ENCODE results near the gene KCTD3.

The KCTD3 gene

GRCh38 chr1:215606564-215607168, 39.6 kb downstream of the KCTD3 start:
- DNase-seq = no peak

- DNase-seq = no peak
Observed at GRCh38 chr1:215607412-215607811, 40.3 kb downstream of the KCTD3 start.

GRCh38 chr1:215608646-215609045, 41.5 kb downstream of the KCTD3 start:
- no peak for DNase-seq

DNA sequence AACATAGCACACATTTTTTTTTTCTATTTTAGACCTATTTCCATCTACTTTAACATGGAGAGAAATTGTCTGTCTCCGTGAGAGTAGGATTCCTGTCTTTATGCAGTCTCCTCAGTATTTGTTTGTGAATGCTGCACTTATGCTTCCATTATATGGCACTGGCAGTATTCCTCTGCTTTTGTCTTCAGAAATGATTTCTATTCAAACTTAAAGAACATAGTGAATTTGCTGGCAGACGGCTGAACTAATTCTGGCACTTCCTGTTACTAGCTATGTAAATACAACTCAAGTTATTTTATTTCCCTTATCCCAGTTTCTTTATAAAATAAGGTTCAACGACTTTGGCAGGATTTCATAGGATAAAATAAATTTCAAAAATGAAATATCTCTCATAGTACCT, 45.3 kb downstream of the KCTD3 start:
- DNase-seq = no peak

GRCh38 chr1:215617979-215618378, 50.9 kb downstream of the KCTD3 start:
- no peak for DNase-seq

DNA sequence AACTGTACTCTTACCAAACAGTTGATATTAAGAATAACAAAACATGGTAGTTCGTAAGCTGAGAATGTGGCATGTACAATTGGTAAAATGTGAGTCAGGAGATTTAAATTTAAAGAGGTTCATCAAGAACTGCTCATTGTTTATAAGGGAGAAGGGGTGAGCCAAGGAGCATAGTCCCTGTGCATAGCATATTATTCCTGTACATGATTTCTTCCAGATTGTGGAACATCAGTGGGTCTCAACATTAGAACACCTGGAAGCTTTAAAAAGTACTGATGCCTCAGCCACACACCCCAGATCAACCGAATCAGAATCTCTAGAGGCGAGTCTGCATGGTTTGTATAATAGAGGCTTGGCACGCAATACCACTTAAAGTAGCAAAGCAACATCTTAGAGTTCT, 56.1 kb downstream of the KCTD3 start:
- DNase-seq = no peak

- DNase-seq = no peak
Observed at GRCh38 chr1:215625949-215626348, 58.8 kb downstream of the KCTD3 start.

- DNase-seq = no peak
Observed at GRCh38 chr1:215631040-215631439, 63.9 kb downstream of the KCTD3 start.

- DNase-seq = peak in 1 of 14 donors; percentile 19
Observed at GRCh38 chr1:215631489-215631888, 64.4 kb downstream of the KCTD3 start.

GRCh38 chr1:215635827-215636226, 68.7 kb downstream of the KCTD3 start:
- DNase-seq = no peak

DNA sequence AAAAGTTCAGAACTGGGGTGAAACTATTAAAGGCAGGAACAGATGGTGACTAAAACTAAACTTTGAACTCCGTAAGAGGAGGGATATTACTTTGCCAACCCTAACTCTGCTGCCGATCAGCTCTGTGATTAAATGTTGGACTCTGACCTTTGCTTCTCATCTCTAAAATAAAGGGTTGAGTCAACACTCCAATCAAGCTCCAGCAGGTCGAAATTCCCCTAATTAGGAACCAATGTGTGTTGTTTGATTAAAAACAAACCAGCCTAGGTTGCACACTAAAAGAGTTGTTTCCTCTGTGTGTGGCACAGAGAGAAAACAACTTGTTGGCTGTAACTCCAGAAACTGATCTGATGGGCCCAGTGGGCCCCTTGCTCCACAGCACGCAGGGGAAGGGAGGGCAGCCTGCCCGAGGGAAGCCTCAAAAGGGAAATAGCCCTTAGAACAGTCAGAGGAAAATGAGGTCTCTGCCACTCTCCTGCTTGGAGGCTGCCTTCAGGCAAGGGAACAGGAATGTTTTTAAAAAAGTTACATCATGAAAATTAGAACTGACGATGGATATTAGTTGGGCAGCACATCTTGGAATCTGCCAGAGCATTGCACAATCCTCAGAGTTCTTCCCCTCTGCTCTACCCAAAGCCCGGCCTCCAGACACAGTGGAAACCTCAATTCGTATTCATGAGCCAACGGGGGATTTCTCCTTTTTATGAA, 69.3 kb downstream of the KCTD3 start:
- no peak for DNase-seq

- peak in 8 of 14 donors; percentile 4 to 54 (median 24) for DNase-seq
Observed at GRCh38 chr1:215637041-215637573, 70.0 kb downstream of the KCTD3 start.

DNA sequence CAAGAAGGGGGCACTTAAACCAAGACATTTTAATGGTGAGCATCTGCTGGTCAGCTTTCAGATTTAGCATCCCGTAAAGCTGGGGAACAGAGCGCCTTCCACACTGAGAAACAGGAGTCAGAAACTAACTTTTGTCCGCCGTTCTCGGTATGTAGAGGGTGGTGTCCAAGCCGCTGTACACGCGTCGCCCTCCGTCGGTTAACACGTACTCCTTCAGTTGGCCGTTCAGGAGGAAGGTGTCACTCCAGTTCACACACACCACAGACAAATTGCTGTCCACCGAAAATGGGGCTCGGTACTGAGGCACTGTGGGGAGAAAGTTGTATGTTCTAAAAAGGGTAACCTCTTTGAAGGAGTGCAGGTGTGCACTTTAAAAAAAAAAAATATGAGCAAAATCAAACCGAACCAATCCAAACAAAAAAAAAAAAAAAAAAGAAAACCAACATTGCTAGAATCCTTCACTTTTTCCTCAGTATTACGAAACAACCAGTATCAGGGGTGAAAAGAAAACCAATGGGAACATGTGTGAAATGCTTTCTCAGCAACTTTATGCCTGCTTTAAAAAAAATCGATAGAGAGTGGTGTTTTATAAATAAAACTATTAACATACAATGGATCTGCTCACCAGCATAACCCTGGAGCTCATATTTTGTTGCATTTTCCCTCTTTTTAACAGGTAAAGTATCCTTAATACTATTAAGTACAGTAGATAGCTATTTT, 73.5 kb downstream of the KCTD3 start:
- no peak for DNase-seq

- DNase-seq = no peak
Observed at GRCh38 chr1:215643592-215644321, 76.7 kb downstream of the KCTD3 start.

DNA sequence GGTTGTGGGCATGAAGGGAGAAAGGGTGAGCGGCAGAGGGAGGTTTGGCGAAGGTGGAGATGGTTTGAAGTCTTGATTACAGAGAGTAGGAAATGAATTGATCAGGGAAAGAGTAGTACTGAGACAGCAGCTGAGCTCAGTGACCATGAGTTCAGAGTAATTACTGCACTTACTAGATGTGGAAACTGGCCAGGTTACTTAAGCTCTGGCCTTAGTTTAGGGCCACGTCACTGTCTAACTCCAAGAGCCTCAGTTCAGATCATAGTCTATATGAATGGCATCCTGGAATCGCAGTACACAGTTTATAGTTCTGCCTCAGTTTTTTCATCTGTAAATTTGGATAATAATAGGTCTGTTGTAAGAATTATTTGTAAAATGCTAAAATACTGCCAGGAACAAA, 78.1 kb downstream of the KCTD3 start:
- no peak for DNase-seq

DNA sequence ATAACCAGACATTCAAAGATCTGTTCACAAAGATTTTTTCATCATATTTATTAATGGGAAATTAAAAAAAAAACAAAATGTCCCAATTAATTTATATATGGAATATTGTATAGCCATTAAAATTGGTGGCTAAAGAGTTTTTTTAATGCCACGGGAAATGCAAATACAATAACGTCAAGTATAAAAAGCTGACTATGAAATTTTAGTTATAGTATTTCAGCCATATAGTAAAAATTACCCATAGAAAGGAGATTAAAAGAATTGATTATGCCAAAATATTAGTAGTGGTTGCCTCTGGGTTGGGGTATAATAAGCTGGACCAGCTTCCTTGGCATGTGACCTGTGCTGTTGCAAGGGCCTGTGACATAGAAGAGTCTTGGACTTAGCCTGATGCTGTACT, 78.8 kb downstream of the KCTD3 start:
- DNase-seq = no peak

DNA sequence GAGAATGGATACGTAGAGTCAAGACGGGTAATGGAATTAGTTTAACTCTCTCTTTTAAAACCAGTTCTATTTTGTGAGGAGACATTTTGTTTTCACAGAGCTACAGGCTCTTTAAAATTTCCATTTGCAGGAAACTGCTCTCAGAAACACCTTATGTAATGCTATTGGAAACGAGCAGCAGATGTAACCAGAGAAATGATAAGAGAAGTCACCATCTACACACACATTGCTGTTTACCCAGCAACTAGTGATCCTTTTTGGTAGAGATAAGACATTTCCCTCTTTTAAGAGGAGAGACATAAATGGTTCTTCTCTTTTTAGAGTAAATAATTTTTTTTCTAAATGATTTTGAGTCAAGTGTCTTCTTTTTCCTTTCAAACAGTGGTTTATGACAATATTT, 80.6 kb downstream of the KCTD3 start:
- DNase-seq = no peak

DNA sequence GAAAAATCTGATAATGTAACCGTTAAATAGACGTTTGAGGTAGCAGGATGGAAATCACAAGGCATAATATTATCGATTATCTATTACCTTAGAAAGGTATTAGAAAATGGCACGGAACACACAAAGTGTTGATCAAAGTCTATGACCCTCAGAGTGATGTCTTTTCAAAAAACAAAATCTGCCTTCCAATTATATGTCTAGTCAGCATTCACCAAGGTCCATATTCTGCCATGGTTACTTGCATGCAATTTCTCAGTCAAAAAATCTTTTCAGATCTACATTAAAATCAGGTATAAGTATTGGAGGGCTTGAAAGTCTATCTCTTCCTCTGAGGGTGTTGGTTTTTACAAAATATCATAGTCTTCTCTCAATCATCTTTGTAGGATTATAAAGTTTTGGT, 81.9 kb downstream of the KCTD3 start:
- DNase-seq = no peak

DNA sequence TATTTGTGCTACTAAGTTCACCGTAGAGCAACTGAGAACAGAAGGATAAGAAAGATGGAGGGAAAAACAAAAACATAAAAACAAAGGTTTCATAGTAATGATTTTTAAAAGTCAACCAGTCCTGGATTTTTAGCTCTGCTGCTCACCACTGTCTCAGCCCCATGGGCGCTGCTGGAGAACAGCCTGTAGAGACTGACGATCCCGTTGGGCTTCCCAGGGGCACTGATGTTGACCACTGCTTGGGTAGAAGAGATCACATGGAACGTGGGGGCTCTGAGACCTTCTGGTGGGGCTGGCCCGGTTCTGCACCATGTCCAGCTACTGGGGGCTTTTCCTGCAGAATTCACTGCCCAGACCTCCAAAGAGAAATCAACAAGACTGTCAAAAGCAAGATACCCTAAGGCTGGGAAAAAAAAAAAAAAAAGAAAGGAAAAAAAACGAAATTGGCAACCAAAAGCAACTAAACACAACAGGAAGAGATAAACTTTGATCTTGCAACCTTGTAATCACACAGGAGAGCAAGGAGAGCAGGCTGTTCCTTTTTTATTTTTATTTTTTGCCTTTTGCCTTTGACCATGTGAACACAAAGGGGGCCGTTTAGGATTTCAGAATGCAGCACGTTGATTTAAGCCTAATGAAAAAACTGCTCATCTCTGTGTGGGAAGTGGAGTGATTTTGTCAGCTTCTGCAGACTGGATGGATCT, 83.5 kb downstream of the KCTD3 start:
- DNase-seq = no peak

DNA sequence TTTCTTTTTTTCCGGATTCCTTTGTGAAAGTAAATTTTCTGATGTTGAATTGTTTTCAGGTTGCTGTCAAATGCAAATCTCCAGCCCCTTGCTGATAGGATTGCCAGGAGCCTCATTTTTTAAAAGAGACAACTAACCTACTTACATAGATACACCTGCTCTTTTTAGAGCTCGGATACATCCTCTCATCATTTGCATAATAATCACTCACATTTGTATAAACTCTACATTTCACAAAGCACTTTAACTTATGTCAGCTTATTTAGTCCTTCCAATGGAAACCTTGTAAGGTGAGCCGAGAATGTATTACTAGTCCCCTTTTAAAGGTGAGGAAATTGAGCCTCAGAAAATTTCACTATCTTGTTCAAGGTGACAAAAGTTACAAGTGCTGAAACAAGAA, 84.8 kb downstream of the KCTD3 start:
- no peak for DNase-seq

DNA sequence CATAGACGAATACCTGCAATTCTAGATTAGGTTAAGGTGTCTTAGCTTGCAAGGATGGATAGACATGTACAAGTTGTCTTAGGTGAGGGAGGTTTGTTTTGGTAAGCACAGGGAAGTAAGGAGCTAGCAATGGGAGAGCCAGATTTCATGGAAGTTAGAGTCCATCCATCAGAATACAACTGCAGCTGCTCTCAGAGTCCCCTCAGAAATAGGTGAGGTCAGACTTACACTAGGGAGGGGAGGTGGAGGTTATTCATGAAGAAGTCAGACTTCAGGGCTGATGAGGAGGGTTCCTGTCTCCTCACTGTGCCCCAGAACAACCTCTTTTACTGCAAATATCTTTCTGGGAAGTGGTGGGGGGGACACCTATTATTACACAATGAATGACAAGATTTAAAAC, 85.3 kb downstream of the KCTD3 start:
- DNase-seq = no peak

GRCh38 chr1:215657047-215657446, 89.9 kb downstream of the KCTD3 start:
- no peak for DNase-seq

Measured in C1 segment of cervical spinal cord (tissue), 14 donors.